Psoas muscle (tissue), 8 donors: ENCODE measurements around the gene SEPTIN3. TPM values are rescaled to one million over a fixed set of nuclear protein-coding genes. Genes with fewer than 3 reads are reported as not detected.

Source experiments
- ATAC-seq, 4 donors: fragments of 200-7000 bp; cut with Tn5 transposase; one replicate each; pipeline ENCODE4 v1.9.1; 2020; ENCODE audit warnings: moderate library complexity in 3 of 4, mild to moderate bottlenecking in 2 of 4
- DNase-seq, 2 donors: peaks; one replicate each; pipeline ENCODE4 v3.0.0-alpha.2; 2020
- H3K27ac ChIP-seq: fragments of 200-600 bp; one replicate; pipeline ENCODE4 v1.8.0; 2022
- H3K27me3 ChIP-seq, 3 donors: fragments of 200-600 bp in 1 of 3; one replicate each; pipeline versions ENCODE4 v1.6.1 to v1.8.0; 2013 to 2022; ENCODE audit warnings: low read length in 2 of 3, mild to moderate bottlenecking in 2 of 3, moderate library complexity in 1 of 3; ENCODE audit not compliant: insufficient read depth in 3 of 3
- H3K36me3 ChIP-seq, 2 donors: fragments of 200-600 bp in 1 of 2; one replicate each; pipeline versions ENCODE4 v1.6.1 to v1.8.0; 2013 to 2022; ENCODE audit warnings: low read depth in 1 of 2, mild to moderate bottlenecking in 1 of 2, moderate library complexity in 1 of 2; ENCODE audit not compliant: insufficient read depth in 1 of 2
- H3K4me1 ChIP-seq: fragments of 200-600 bp; one replicate; pipeline ENCODE4 v1.8.0; 2022
- H3K4me3 ChIP-seq: fragments of 200-600 bp; one replicate; pipeline ENCODE4 v1.8.0; 2022; ENCODE audit warnings: mild to moderate bottlenecking
- H3K9me3 ChIP-seq: fragments of 200-600 bp; one replicate; pipeline ENCODE4 v1.8.0; 2022
- WGBS, 3 donors: extraction: QIAGEN DNeasy Blood & Tissue Kit; methylation state at CpG; one replicate each; pipeline versions ENCODE4 v1.1.6 to v1.1.7; 2013; 5-methylcytosine and 5-hydroxymethylcytosine counted together
- intact Hi-C, 2 donors: fragments of 100-400 bp; cut with DNase I; formaldehyde crosslinking; loops; one replicate each; pipeline versions ENCODE4 v1.11.0 to v1.14.2; 2022
- polyA plus RNA-seq, 3 donors: library from polyadenylated mRNA; stranded (reverse); fragments of 200-250 nt; gene quantifications; one replicate each; pipeline ENCODE4 v1.2.3, GENCODE V29; 2013
- total RNA-seq, 4 donors: library from RNA; stranded (reverse); fragmentation: NEBNext Ultra II Directional in 2 of 4; extraction: Animal tissue kit (Norgen Biotek cat#: 25700) in 2 of 4; gene quantifications; one replicate each; pipeline versions ENCODE4 v1.2.1 to v1.2.4, GENCODE V29; 2021 to 2023
- TF ChIP-seq, protein P1 (sequence below): fragments of 200-600 bp; IDR thresholded peaks from one replicate; pipeline ENCODE4 v1.8.0; 2022; ENCODE audit warnings: antibody characterized with exemption
- donor health status: healthy with polysubstance abuse.
- donor health status: DM: no; HTN: no; CAD: no; lungs with moderate emphysema.
- donor health status: Bipolar disorder and iron deficiency.
- donor health status: healthy.
- donor health status: DM: yes; HTN: yes; CAD: no.
- donor health status: DM: no; HTN: no; CAD: no.
- donor health status: DM: no; HTN: no; CAD: no.
- donor health status: DM: yes; HTN: yes; CAD: no.

SEPTIN3 gene
- total and polyA plus RNA-seq, 7 donors, result 0.03 to 0.14 (median 0.06) TPM; not detected in 3

DNA sequence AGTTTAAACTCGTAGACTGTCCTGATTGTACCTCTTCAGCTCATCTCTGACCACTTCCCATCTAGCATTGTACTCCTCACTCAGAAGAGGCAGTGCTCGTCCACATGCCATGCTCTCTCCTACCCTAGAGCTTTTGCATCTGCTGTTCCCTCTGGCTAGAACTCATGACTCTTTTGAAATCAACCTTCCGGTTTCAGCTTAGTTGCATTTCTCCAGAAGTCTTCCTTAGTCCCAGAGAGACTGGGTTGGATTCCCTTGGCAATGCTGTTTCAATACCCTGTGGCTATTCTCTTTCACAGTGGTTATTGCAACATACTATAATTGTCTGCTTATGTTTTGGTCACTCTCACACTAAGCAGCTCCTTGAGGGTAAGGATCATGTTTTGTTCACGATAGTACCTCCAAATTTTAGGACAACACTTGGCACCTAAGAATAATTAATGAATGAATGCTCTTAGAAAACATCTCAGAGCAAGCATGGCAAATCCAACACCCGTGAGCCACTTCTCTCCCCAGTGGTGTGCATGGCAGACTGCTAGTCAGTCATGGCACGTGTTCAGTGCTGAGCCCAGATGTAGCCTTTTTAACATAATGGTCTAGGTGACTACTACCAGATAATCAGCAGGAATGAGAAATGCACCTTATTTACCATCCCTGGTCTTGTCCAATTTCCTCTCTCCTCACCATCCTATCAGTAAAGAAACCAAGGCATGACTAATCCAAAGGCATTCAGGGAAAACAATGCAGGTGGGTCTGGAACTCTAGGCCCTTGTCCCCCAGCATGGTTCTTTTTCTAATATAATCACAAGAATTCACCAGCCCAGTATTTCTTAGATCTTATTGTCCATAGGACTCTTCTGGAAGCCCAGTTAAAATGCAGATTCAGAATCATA lies 14.5 kb downstream of the SEPTIN3 start:
- no peaks in the 10 kb centered on the region for H3K4me1 ChIP-seq
- H3K27ac ChIP-seq, result no peak overlapping the region
- peaks cover 0 to 3% (median 0%) of the 10 kb centered on the region in 3 donors for H3K27me3 ChIP-seq
- no peaks in the 10 kb centered on the region for H3K9me3 ChIP-seq
- 62 to 79% (median 65%) methylated on average over 6 of the region's 6 CpGs for WGBS, 3 donors
- DNase-seq (no peak), ATAC-seq (peak in 3 of 4 donors; percentile 44 to 45 (median 45))
- TF ChIP-seq, protein P1, sequence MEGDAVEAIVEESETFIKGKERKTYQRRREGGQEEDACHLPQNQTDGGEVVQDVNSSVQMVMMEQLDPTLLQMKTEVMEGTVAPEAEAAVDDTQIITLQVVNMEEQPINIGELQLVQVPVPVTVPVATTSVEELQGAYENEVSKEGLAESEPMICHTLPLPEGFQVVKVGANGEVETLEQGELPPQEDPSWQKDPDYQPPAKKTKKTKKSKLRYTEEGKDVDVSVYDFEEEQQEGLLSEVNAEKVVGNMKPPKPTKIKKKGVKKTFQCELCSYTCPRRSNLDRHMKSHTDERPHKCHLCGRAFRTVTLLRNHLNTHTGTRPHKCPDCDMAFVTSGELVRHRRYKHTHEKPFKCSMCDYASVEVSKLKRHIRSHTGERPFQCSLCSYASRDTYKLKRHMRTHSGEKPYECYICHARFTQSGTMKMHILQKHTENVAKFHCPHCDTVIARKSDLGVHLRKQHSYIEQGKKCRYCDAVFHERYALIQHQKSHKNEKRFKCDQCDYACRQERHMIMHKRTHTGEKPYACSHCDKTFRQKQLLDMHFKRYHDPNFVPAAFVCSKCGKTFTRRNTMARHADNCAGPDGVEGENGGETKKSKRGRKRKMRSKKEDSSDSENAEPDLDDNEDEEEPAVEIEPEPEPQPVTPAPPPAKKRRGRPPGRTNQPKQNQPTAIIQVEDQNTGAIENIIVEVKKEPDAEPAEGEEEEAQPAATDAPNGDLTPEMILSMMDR, result no peak
- intact Hi-C loops, result no loop called here
- H3K36me3 ChIP-seq, result no peaks in the 10 kb centered on the region
- no peak overlapping the region for H3K4me3 ChIP-seq

DNA sequence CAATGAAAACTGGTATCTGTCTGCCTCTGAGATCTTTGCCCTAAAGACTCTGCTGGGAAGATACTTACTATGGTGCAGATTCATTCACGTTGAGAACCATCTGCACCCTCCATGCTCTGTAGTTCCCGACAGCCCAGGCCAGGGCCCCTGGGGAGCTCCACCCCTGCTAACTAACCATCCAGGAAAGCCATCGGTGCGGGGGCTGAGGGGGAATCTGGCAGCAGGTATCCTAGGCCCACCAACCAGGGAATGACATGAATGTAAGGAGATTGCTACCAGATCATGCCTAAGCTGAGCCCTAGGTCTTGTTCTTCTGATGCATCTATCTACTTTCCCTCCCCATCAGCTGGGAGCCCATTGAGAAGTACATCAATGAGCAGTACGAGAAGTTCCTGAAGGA lies 18.0 kb downstream of the SEPTIN3 start:
- Histone ChIP-seq H3K27me3 (peaks cover 0 to 3% (median 0%) of the 10 kb centered on the region in 3 donors), H3K36me3 (no peaks in the 10 kb centered on the region), H3K9me3 (no peaks in the 10 kb centered on the region), H3K4me3 (no peak overlapping the region), H3K4me1 (no peaks in the 10 kb centered on the region), H3K27ac (no peak overlapping the region)
- TF ChIP-seq, protein P1, result no peak
- intact Hi-C loops, result no loop called here
- no peak for ATAC-seq
- WGBS, 3 donors, result 82 to 86% (median 82%) methylated on average over 5 of the region's 5 CpGs
- DNase-seq, result no peak

DNA sequence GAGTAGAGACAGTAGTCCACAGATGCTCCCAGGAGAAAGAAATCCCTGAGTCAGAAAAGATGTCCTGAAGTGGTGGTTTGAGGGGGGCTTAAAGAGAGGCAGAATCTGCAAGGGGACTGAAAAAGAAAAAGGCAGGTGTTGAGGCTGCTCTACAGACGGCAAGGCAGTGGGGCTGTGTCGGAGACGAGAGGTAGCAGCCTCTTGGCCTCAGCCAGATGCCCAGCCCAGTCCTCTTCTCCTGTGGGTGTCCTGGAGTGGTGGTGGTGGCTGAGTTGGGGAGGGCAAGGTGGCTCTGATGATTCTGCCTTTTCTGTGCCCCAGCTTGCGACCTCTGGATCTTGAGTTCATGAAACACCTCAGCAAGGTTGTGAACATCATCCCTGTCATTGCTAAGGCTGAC lies 20.0 kb downstream of the SEPTIN3 start:
- DNase-seq (no peak), ATAC-seq (no peak)
- Histone ChIP-seq H3K4me3 (no peak overlapping the region), H3K27me3 (peaks cover 0 to 3% (median 0%) of the 10 kb centered on the region in 3 donors), H3K36me3 (no peaks in the 10 kb centered on the region), H3K9me3 (no peaks in the 10 kb centered on the region), H3K27ac (no peak overlapping the region), H3K4me1 (no peaks in the 10 kb centered on the region)
- WGBS, 3 donors, result 67 to 79% (median 74%) methylated on average over 4 of the region's 4 CpGs
- intact Hi-C loops, result no loop called here
- TF ChIP-seq, protein P1, result no peak

DNA sequence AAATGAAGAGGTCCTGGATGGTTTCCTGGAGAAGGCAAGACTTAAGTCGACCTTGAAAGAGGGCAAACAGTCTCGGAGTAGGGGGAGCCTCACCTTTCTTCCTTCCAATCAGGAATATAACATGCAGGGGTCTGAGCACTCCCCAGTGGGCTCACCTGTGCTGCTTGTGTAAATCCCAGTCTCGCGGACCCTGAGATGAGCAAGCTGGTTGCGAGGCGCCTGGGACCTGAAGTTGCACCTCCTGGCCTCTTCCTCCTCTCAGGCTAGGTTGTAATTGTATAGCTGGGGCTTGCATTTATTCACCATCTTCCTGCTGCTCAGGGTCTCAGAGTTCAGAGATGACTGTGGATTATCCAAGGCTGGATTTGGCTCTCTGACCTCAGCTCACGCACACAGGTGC lies 21.9 kb downstream of the SEPTIN3 start:
- ATAC-seq (no peak), DNase-seq (no peak)
- Histone ChIP-seq H3K36me3 (no peaks in the 10 kb centered on the region), H3K4me1 (no peaks in the 10 kb centered on the region), H3K27ac (no peak overlapping the region), H3K27me3 (peaks cover 0 to 3% (median 0%) of the 10 kb centered on the region in 3 donors), H3K9me3 (no peaks in the 10 kb centered on the region), H3K4me3 (no peak overlapping the region)
- 92 to 95% (median 92%) methylated on average over 7 of the region's 7 CpGs for WGBS, 3 donors
- TF ChIP-seq, protein P1, result no peak
- intact Hi-C loops, result no loop called here
